Measurements from ENCODE around the gene ANO7. TPM values are rescaled to one million over a fixed set of nuclear protein-coding genes. Genes with fewer than 3 reads are reported as not detected.

Gene ANO7
- total and polyA plus RNA-seq, 2 of the 8 experiments (the other 6 are each of a cell fraction or from before 2014, with no cell fraction given) = 3.2 to 6.9 TPM

GRCh38 chr2:241241669-241242068, 53.2 kb downstream of the ANO7 start:
- 84% methylated on average over 4 of the region's 4 CpGs; no CpG with 5 or more reads in 1 of the 2 experiments for WGBS, 2 experiments (ENCODE audit: extremely low coverage in 1 of 2, insufficient coverage in 1 of 2, insufficient read length in 1 of 2, insufficient replicate concordance in 2 of 2, low coverage in 1 of 2, low lambda C conversion rate in 2 of 2, missing lambda C conversion rate in 1 of 2)
- no peak overlapping the region for H4K91ac ChIP-seq (replicated peaks; ENCODE audit: insufficient read length, low read length)
- FAIRE-seq = no peak
- CTCF ChIA-PET (ENCODE audit: partially characterized antibody) = interaction anchor here (1.8 kb wide), 1 partner anchor 13 kb away, joined by 4 read pairs; no protein-coding TSS in a partner anchor
- no peaks in the 10 kb centered on the region for H3K9me3 ChIP-seq (ENCODE audit: insufficient read depth in 2 of 2, low read depth in 1 of 2, low read length in 1 of 2)
- no peak overlapping the region for H2BK20ac ChIP-seq (ENCODE audit: low read length)
- no peaks in the 10 kb centered on the region for H3K4me1 ChIP-seq (replicated peaks in 1 of 4; ENCODE audit: control insufficient read depth in 3 of 4, insufficient read depth in 4 of 4, low read length in 3 of 4)
- H3K4me3 ChIP-seq (ENCODE audit: extremely low read depth in 1 of 4, insufficient read depth in 2 of 4, low read depth in 3 of 4, low read length in 4 of 4) = no peak overlapping the region
- H3K23ac ChIP-seq (ENCODE audit: insufficient read length) = no peak overlapping the region
- no peak overlapping the region for H3K27ac ChIP-seq (ENCODE audit: low read depth, low read length)
- no peaks in the 10 kb centered on the region for H3K27me3 ChIP-seq (replicated peaks in 1 of 4; ENCODE audit: control insufficient read depth in 3 of 4, extremely low read depth in 1 of 4, insufficient read depth in 3 of 4, low read length in 3 of 4)
- H3K4ac ChIP-seq (replicated peaks; ENCODE audit: insufficient read length, low read depth, low read length) = no peak overlapping the region
- no peaks in the 10 kb centered on the region; the same call in 1 of the 2 replicates for H3K79me1 ChIP-seq (ENCODE audit: low read depth, low read length)
- H2BK15ac ChIP-seq (ENCODE audit: low read length) = no peak overlapping the region
- no peak overlapping the region for H2AFZ ChIP-seq (ENCODE audit: low read length)
- no peaks in the 10 kb centered on the region for H3K23me2 ChIP-seq (ENCODE audit: low read depth, low read length)
- H3K18ac ChIP-seq (ENCODE audit: extremely low read depth, low read length) = no peak overlapping the region
- H2AK5ac ChIP-seq (ENCODE audit: low read depth, low read length) = no peak overlapping the region
- no peak overlapping the region for H4K5ac ChIP-seq (ENCODE audit: insufficient read length, low read depth, low read length)
- no peak overlapping the region for H2BK12ac ChIP-seq (ENCODE audit: low read depth, low read length)
- H3K36me3 ChIP-seq (ENCODE audit: control insufficient read depth in 2 of 4, insufficient read depth in 4 of 4, low read length in 3 of 4) = peaks cover 41 to 96% (median 77%) of the 10 kb centered on the region in 4 experiments
- no peak overlapping the region for H3K4me2 ChIP-seq (ENCODE audit: insufficient read depth in 1 of 2, low read depth in 2 of 2, low read length in 2 of 2)
- no peak overlapping the region for H3K9ac ChIP-seq (replicated peaks in 1 of 4; ENCODE audit: extremely low read depth in 1 of 4, low read depth in 3 of 4, low read length in 3 of 4)
- no peak overlapping the region for H3K14ac ChIP-seq (ENCODE audit: insufficient read length)
- no peak overlapping the region for H2BK5ac ChIP-seq (ENCODE audit: low read depth, low read length)
- peaks cover 9% of the 10 kb centered on the region in 2 experiments for H4K20me1 ChIP-seq (replicated peaks in 1 of 2; ENCODE audit: control insufficient read depth in 1 of 2, insufficient read depth in 2 of 2, low read length in 2 of 2)
- H3K79me2 ChIP-seq (ENCODE audit: control insufficient read depth in 1 of 2, insufficient read depth in 2 of 2, low read length in 2 of 2) = no peaks in the 10 kb centered on the region
- no peak for DNase-seq (ENCODE audit: low read depth in 1 of 2, low spot score in 2 of 2)
- H3K56ac ChIP-seq (replicated peaks; ENCODE audit: insufficient read length, low read depth, low read length) = no peak overlapping the region
- no peak overlapping the region for H2BK120ac ChIP-seq (replicated peaks; ENCODE audit: low read depth, low read length)
- H4K8ac ChIP-seq (ENCODE audit: extremely low read depth, insufficient read depth, low read length) = no peak overlapping the region
- POLR2A ChIA-PET (ENCODE audit: partially characterized antibody) = interaction anchor here (0.7 to 0.9 kb wide), 2 partner anchors 46 to 73 kb away, joined by 3 read pairs; no protein-coding TSS in a partner anchor
- TF ChIP-seq SP2 (IDR thresholded peaks at IDR 0.05; ENCODE audit: low read length) (no peak), BRCA1 (IDR thresholded peaks at IDR 0.05; ENCODE audit: low read depth, low read length) (no peak), MAFK (IDR thresholded peaks at IDR 0.05; ENCODE audit: low read depth, low read length) (peak; percentile 69)
